Kidney epithelial cell (primary cell): ENCODE results near the gene TUBGCP3. TPM values are rescaled to one million over a fixed set of nuclear protein-coding genes. Genes with fewer than 3 reads are reported as not detected.

Experiments used
- DNase-seq: peaks from one replicate; pipeline ENCODE4 v3.0.0-alpha.2; 2010; ENCODE audit warnings: low read depth
- H3K27me3 ChIP-seq: 2 replicates; pipeline ENCODE4 v1.6.0; 2011; ENCODE audit warnings: low read length; ENCODE audit not compliant: control insufficient read depth, insufficient read depth
- H3K36me3 ChIP-seq: 2 replicates; pipeline ENCODE4 v1.5.1; 2011; ENCODE audit warnings: low read length; ENCODE audit not compliant: control insufficient read depth, insufficient read depth
- H3K4me3 ChIP-seq: 2 replicates; pipeline ENCODE4 v1.5.1; 2011; ENCODE audit warnings: low read depth, mild to moderate bottlenecking, control low read depth, low read length
- CTCF ChIP-seq: IDR thresholded peaks from 2 replicates; pipeline ENCODE4 v1.5.1; 2011; ENCODE audit warnings: mild to moderate bottlenecking, moderate library complexity, low read length, control low read depth, inconsistent platforms; ENCODE audit not compliant: insufficient read depth, poor library complexity, severe bottlenecking
- total RNA-seq: library from RNA; depleted of rRNA; stranded (reverse); fragments of >200 nt; gene quantifications from 2 replicates; pipeline ENCODE4 v1.2.3, GENCODE V29; 2015

The TUBGCP3 gene
- total RNA-seq, 1 donor from 2014 or later, result 18.0 TPM

- Histone ChIP-seq H3K4me3 (no peak overlapping the region), H3K36me3 (no peaks in the 10 kb centered on the region), H3K27me3 (no peaks in the 10 kb centered on the region)
- no peak for TF ChIP-seq CTCF
- no peak for DNase-seq
Measured at GRCh38 chr13:112586334-112586960, 1.5 kb downstream of the TUBGCP3 start.

DNA sequence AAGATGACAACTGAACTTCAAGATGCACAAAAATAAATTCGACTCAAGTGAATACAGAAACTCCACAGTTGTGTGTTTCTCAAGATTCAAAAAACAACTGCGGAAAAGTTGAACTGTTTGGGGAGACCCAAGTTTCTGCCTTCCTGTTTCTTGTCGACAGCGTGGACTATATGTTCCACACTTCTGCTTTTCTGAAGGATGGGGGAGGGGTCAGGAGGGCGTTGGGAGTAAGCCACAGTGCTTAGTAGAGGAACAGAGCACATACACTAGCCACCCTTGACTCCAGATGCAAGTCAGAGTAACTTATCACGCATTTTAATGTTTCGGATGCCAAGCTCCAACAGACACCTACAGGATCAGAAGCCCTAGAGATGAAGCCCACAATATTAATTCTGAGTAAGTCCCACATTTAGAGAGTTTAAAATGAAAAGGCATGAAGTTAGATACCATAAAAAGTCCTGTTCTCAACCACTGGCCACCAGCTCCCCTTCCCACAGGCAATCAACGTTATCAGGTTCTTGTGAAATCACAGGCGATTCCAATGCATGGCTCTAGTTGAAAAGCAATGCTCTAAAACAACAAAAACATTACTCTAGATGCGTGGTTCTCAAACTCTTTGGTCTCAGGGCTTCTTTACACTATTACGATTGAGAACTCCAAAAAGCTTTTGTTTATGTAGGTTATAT lies 4.2 kb downstream of the TUBGCP3 start:
- TF ChIP-seq CTCF, result no peak
- no peak for DNase-seq
- Histone ChIP-seq H3K4me3 (no peak overlapping the region), H3K27me3 (no peaks in the 10 kb centered on the region), H3K36me3 (no peaks in the 10 kb centered on the region)

GRCh38 chr13:112582263-112582662 lies 5.7 kb downstream of the TUBGCP3 start:
- Histone ChIP-seq H3K27me3 (no peaks in the 10 kb centered on the region), H3K36me3 (no peaks in the 10 kb centered on the region), H3K4me3 (no peak overlapping the region)
- no peak for TF ChIP-seq CTCF
- DNase-seq, result no peak

GRCh38 chr13:112580912-112581311 lies 7.0 kb downstream of the TUBGCP3 start:
- no peaks in the 10 kb centered on the region for H3K36me3 ChIP-seq

DNA sequence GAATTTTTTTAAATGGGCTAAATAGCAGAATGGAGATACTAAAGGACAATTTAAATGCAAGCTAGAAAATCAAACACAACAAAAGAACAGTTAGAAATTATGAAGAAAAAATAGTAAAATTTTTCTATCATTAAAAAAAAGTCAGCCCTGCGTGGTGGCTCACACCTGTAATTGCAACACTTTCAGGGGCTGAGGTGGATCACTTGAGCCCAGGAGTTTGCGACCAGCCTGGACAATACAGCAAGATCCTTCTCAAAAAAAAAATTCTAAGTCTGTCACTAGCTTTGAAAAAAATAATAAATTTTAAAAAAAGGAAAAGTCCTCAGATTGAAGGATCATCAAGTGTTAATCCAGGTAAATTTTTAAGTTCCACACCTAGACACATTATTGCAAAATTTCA lies 7.7 kb downstream of the TUBGCP3 start:
- no peaks in the 10 kb centered on the region for H3K36me3 ChIP-seq
- no peak for DNase-seq
- H3K4me3 ChIP-seq, result no peak overlapping the region
- TF ChIP-seq CTCF, result no peak
- no peaks in the 10 kb centered on the region for H3K27me3 ChIP-seq

More at GRCh38 chr13:112580912-112581311, 7.0 kb downstream of the TUBGCP3 start:
- H3K4me3 ChIP-seq, result no peak overlapping the region
- TF ChIP-seq CTCF, result no peak
- DNase-seq, result no peak
- H3K27me3 ChIP-seq, result no peaks in the 10 kb centered on the region
